VCaP (cell line): ENCODE measurements around the gene KAZN.

Experiments used
- H3K27ac ChIP-seq: fragments of 450-650 bp; 2 replicates; pipeline ENCODE4 v1.5.1; 2017
- CTCF ChIP-seq: fragments of 450-650 bp; conservative IDR thresholded peaks from 2 replicates; pipeline ENCODE4 v1.5.1; 2017; ENCODE audit warnings: mild to moderate bottlenecking, moderate library complexity

Gene KAZN

GRCh38 chr1:14685078-14685477 lies 86.6 kb downstream of the KAZN start:
- no peak overlapping the region for H3K27ac ChIP-seq
- no peak for TF ChIP-seq CTCF

GRCh38 chr1:14686701-14687100 lies 88.2 kb downstream of the KAZN start:
- H3K27ac ChIP-seq = no peak overlapping the region
- no peak for TF ChIP-seq CTCF

GRCh38 chr1:14687147-14687546 lies 88.7 kb downstream of the KAZN start:
- no peak for TF ChIP-seq CTCF
- H3K27ac ChIP-seq = no peak overlapping the region

- H3K27ac ChIP-seq = no peak overlapping the region
- no peak for TF ChIP-seq CTCF
Measured at GRCh38 chr1:14689996-14690615, 91.6 kb downstream of the KAZN start.

- TF ChIP-seq CTCF = no peak
- no peak overlapping the region for H3K27ac ChIP-seq
Measured at GRCh38 chr1:14693949-14694348, 95.5 kb downstream of the KAZN start.

- H3K27ac ChIP-seq = no peak overlapping the region
- no peak for TF ChIP-seq CTCF
Measured at GRCh38 chr1:14694589-14694988, 96.1 kb downstream of the KAZN start.

GRCh38 chr1:14696761-14697160 lies 98.3 kb downstream of the KAZN start:
- H3K27ac ChIP-seq = no peak overlapping the region
- no peak for TF ChIP-seq CTCF
